COLO668 (cell line): ENCODE results near the gene BARHL1.

ENCODE experiments used
- DNase-seq: peaks from one replicate; lab custom pipeline; 2025; ENCODE audit not compliant: unreplicated experiment; lab: John Stamatoyannopoulos, UW

The BARHL1 gene

GRCh38 chr9:132586830-132587591, 4.6 kb downstream of the BARHL1 start:
- no peak for DNase-seq

GRCh38 chr9:132587592-132587955, 5.2 kb downstream of the BARHL1 start:
- no peak for DNase-seq

DNA sequence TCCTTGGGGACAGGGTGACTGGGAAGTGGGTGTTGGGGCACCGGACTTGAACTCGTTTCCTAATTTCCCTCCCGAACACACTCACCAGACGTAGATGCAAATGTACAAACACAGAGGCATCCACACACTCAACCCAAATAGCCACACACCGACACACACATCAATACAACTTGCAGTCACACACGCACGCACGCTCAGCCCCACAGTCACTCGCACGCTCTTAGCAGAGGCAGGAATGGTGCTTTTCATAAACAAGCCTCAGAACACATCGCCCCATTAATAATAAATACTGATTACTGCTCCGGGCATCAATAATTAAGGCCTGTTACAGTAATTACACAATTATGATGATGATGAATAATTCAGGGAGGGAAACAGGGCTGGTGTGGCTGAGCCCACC, 5.7 kb downstream of the BARHL1 start:
- DNase-seq = no peak

- DNase-seq = peak; percentile 29
Observed at GRCh38 chr9:132588501-132589147, 6.2 kb downstream of the BARHL1 start.

DNA sequence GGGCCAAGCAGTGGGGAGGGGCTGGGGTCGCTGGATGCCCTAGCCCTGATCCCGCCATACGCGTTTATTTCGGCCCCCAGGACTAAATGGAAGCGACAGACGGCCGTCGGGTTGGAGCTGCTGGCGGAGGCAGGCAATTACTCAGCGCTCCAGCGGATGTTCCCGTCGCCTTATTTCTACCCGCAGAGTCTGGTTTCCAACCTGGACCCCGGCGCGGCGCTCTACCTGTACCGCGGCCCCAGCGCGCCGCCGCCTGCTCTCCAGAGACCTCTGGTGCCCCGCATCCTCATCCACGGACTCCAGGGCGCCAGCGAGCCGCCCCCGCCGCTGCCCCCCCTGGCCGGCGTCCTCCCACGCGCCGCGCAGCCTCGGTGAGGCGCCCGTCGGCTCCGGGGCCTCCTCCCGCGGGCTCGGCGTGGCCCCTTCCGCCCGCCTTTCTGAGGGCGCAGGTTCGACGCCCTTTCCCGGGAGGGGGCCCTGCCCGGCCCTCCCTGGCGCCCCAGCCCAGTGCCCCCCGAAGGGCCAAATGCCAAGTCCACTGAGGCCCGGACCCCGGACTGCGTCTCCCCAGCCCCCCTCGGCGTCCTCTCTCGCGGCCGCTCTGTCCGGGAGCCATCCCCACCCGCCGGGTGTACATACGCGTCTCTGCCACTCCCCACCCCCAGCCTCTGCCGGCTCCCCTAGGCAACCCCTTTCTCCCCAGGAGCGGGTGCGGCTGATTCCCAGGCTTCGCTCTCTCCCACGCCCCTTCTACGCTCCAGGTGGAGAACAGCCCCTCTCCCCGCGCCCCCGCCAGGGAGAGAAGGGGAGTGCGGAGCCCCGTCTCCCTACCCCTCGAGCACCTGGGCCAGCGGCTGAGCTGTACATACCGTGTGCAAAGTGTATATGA, 7.0 kb downstream of the BARHL1 start:
- no peak for DNase-seq

DNA sequence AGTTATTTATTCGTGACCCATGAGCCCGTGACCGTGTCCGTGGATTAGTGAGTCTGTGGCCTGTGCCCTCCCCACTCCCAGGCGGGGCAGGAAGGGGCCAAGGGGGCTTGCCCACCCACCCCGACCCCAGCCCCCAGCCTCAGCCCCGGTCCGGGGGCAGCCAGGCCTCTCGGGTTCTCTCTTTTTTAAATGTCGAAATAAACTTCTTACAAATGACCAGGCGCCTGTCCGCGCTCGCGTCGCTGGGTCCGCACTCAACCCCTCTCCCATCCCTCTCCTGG, 7.6 kb downstream of the BARHL1 start:
- no peak for DNase-seq

DNA sequence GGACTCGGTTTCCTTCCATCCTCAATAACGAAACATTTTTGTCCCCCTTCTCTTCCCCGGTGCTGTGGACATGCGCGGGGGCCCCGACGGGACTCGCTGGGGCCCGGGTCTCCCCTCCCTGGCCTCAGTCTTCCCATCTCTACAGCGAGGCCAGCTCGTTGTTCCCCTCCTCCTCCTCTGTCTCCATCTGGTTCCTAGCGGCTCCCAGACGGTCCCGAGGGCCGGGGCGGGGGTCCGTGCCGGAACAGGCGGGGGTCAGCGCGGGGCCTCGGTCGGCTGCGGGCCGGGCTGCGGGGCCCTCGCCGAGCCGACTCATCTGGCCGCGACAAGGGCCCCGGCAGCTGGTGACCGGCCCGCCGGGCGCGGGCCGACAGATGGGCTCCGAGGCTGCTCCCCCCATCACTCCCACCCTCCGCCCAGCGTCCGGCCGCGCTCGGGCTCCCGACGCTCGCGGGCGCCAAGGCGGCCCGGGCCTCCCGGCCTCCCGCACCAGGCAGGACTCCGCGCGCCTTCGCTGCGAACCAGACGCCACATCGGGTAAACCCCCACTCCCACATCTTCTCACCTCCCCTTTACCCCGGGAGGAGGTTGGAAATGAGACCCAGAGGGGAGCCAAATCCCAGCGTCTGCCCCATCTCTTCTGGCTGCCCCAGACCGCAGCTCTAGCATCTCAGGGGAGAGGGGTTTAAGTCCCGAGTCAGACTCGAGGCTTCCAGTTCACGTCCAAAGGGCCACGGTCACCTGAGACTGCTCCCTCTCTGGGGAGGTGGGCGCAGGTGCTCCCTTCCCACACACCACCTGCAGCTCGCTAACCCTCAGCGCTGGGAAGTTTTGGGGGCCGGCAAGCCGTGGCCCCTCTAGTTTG, 8.1 kb downstream of the BARHL1 start:
- no peak for DNase-seq

DNA sequence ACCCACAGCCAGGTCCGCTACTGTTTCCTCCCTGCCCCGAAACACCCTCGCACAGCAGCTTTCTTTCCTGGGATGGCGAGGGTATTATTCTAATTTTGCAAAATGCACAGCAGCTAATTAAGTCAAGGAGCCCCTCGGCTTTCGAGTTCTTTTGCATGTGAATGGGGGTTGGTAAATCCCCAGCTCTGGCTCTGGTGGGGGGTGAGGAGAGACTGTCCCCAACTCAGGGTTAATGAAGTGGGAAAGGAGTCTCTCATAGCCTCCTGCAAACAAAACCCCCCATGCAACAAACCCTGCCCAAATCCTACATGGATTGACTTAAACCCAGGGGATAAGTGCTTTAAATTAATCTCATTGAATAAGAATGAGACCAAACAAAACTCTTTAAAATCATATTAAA, 8.8 kb downstream of the BARHL1 start:
- no peak for DNase-seq

GRCh38 chr9:132591751-132592314, 9.4 kb downstream of the BARHL1 start:
- DNase-seq = no peak

GRCh38 chr9:132592451-132592850, 10.0 kb downstream of the BARHL1 start:
- DNase-seq = no peak

DNA sequence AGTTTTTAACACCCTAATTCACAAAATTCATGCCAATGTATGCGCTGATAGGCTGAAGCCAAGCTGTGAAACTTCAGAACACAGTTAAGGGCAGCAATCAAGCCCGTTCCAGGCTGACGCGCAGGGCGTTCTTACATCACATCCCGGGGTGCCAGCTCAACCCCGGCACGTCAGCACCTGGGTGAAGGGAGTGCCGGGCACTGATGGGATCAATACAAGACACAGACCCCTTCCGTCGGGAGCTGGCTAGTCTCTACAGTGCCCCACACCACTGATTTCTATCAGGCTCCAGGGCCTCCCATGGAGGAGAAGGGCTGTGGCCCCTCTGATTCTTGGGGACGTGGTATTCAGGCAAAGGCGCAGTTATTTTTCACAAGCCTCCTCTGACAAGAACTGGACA, 12.0 kb downstream of the BARHL1 start:
- no peak for DNase-seq

DNA sequence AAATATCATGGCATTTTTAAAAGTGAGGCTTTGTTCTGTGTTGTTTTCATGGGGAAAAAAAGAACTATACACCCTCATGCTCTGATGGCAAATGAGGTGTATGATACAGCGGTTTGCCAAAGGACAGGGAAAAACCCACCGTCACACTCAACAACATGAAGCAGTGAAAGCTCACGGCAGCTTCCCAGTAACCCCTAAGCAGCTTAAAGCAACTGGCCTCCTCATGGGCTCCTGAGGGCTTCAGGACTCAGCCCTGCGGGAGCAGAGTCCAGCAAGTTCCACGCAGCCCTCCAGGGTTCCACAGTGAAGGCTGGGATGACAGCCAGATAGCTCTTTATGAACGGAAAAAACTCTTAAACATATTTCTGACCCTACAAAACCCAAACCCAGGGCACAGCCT, 12.9 kb downstream of the BARHL1 start:
- DNase-seq = no peak

DNA sequence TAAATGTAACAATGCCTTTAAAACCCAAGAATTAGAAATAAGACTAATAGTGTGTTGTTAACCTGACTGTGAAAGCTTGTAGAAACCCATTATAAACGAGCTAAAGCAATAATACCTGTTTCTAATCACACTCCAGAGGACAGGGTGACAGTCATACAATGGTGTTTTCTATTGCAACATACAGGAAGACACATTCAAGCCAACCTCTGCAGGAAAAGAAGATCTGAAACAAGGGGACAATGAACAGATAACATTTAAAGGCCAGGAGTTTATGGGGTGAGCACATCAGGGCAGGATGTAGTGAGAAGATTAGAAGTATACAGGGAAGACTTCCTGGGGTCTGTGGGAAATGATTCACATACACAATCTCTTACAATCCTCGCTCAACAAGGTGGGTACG, 13.8 kb downstream of the BARHL1 start:
- DNase-seq = no peak

GRCh38 chr9:132597073-132597775, 14.8 kb downstream of the BARHL1 start:
- no peak for DNase-seq

GRCh38 chr9:132600326-132600984, 18.0 kb downstream of the BARHL1 start:
- DNase-seq = no peak

DNA sequence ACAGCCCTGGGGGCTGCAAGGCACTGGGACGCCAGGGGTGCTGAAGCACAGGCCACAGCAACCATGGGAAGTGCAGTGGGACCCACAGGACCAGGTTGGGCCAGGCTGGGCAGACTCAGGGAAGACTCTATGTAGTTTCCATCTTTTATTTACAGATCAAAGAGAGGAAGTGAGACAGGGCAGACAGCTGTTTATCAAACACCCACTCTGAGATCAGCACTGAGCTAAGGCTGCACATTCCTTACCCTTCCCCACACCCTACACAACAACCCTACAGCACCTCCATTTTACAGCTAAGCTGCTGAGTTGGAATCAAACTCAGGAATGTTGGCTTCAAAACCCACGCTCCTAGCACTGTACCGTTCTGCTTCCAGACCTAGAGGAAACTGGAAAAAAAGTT, 19.8 kb downstream of the BARHL1 start:
- no peak for DNase-seq

DNA sequence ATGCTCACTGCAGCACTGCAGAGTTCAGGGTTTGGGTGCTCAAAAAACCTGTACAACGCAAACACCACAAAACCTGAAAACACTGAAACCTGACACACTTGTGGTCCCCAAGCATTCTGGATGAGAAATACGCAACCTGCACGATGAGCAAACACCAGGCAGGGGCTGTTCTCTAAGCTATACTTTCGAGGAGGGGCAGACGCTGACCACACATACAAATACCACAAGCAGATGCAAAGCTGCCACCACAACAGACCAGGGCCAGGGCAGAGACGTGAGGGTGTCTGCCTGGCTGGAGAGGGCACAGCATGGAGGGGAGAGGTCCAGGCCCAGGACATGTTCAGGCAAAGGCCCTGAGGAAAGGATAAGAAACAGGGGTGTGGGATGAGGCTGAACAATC, 23.0 kb downstream of the BARHL1 start:
- DNase-seq = no peak

GRCh38 chr9:132606066-132606465, 23.7 kb downstream of the BARHL1 start:
- no peak for DNase-seq

- no peak for DNase-seq
Observed at GRCh38 chr9:132609184-132609583, 26.8 kb downstream of the BARHL1 start.

DNA sequence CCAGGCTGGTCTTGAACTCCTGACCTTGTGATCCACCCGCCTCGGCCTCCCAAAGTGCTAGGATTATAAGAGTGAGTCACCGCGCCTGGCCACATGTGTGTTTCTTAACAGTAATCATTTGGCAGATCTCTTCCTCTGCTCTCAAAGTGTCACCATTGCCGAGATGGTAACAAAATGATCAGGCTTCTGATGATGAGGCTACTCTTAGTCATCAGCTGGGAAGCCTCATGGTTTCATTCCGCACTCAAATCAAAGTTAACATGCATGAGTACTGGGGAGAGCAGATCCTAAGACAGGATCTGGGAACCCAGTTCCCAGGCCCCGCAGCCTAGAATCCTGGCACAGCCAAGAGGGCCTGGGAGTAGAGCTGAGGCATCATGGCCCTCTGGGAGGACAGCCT, 27.4 kb downstream of the BARHL1 start:
- no peak for DNase-seq
